ENCODE data around the gene EIF5A. TPM values are rescaled to one million over a fixed set of nuclear protein-coding genes. Genes with fewer than 3 reads are reported as not detected.

The EIF5A gene
- total and polyA plus RNA-seq, 2 of the 8 experiments (the other 6 are each of a cell fraction or from before 2014, with no cell fraction given): 717 to 1,172 TPM

DNA sequence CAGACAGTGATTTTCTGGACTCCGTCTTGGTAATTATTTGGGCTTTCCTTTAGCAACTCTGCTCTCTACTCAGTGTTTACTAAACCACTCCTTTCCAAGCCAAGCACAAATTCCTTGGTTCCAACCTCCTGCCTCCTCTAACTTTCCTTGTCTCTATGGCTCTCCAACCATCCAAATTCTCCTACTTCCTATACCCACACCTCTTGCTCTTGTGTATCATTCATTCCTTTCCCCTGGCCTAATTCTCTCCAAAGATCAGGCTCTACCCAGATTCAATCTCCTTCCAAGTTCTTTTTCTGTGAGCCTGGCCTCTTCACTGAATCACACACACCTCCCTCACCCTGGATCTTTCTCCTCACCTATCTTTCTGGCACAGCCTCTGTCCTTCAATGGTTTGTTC, 20.6 kb downstream of the EIF5A start:
- H3K23ac ChIP-seq (ENCODE audit: insufficient read length): no peak overlapping the region
- no peak overlapping the region for H2AK5ac ChIP-seq (ENCODE audit: low read depth, low read length)
- no peak overlapping the region for H2BK5ac ChIP-seq (ENCODE audit: low read depth, low read length)
- CTCF ChIA-PET (ENCODE audit: partially characterized antibody): interaction anchor here (1.2 to 9.3 kb wide), 6 partner anchors 7 to 57 kb away, joined by 3 to 167 read pairs (median 7); no protein-coding TSS in a partner anchor
- no peak overlapping the region for H2BK20ac ChIP-seq (ENCODE audit: low read length)
- H3K14ac ChIP-seq (ENCODE audit: insufficient read length): no peak overlapping the region
- peaks cover 2% of the 10 kb centered on the region; the same call in 1 of the 2 replicates for H3K79me1 ChIP-seq (ENCODE audit: low read depth, low read length)
- peak overlapping the region; percentile 96 to 98; a peak in 2 of 4 replicates for H3K4me2 ChIP-seq (ENCODE audit: insufficient read depth in 1 of 2, low read depth in 2 of 2, low read length in 2 of 2)
- H2BK12ac ChIP-seq (ENCODE audit: low read depth, low read length): no peak overlapping the region
- peak overlapping the region in 3 of 4 experiments; percentile 9 to 75 (median 69); a peak in 5 of 8 replicates for H3K4me3 ChIP-seq (ENCODE audit: extremely low read depth in 1 of 4, insufficient read depth in 2 of 4, low read depth in 3 of 4, low read length in 4 of 4)
- H4K20me1 ChIP-seq (replicated peaks in 1 of 2; ENCODE audit: control insufficient read depth in 1 of 2, insufficient read depth in 2 of 2, low read length in 2 of 2): peaks cover 2 to 6% of the 10 kb centered on the region in 2 experiments
- no peak overlapping the region for H2BK15ac ChIP-seq (ENCODE audit: low read length)
- H3K4me1 ChIP-seq (replicated peaks in 1 of 4; ENCODE audit: control insufficient read depth in 3 of 4, insufficient read depth in 4 of 4, low read length in 3 of 4): peaks cover 0 to 19% (median 8%) of the 10 kb centered on the region in 4 experiments; a peak in 6 of 7 replicates
- H3K36me3 ChIP-seq (ENCODE audit: control insufficient read depth in 2 of 4, insufficient read depth in 4 of 4, low read length in 3 of 4): peaks cover 8 to 16% (median 14%) of the 10 kb centered on the region in 4 experiments
- no peak overlapping the region for H4K5ac ChIP-seq (ENCODE audit: insufficient read length, low read depth, low read length)
- 100% methylated on average over 1 of the region's 1 CpG; no CpG with 5 or more reads in 1 of the 2 experiments for WGBS, 2 experiments (ENCODE audit: extremely low coverage in 1 of 2, insufficient coverage in 1 of 2, insufficient read length in 1 of 2, insufficient replicate concordance in 2 of 2, low coverage in 1 of 2, low lambda C conversion rate in 2 of 2, missing lambda C conversion rate in 1 of 2)
- FAIRE-seq (no peak), DNase-seq (ENCODE audit: low read depth in 1 of 2, low spot score in 2 of 2) (no peak)
- no peak overlapping the region for H2BK120ac ChIP-seq (replicated peaks; ENCODE audit: low read depth, low read length)
- POLR2A ChIA-PET (ENCODE audit: partially characterized antibody): interaction anchor here (1.0 to 13.4 kb wide), 4 partner anchors 7 to 248 kb away, joined by 4 to 223 read pairs (median 22); partner anchors contain the start of genes ACAP1 and GPS2
- no peak overlapping the region for H3K18ac ChIP-seq (ENCODE audit: extremely low read depth, low read length)
- no peak overlapping the region for H3K56ac ChIP-seq (replicated peaks; ENCODE audit: insufficient read length, low read depth, low read length)
- TF ChIP-seq FOSL1 (IDR thresholded peaks at IDR 0.05; ENCODE audit: insufficient read depth, low read depth, low read length) (no peak), SAP30 (IDR thresholded peaks at IDR 0.05; ENCODE audit: insufficient read depth, insufficient replicate concordance, low read length) (no peak), SIN3A (conservative IDR thresholded peaks at IDR 0.05 in 1 of 2, IDR thresholded peaks at IDR 0.05 in 1 of 2; ENCODE audit: low read depth in 1 of 2, low read length in 2 of 2) (no peak), BCL11A (IDR thresholded peaks at IDR 0.05; ENCODE audit: low read depth in 2 of 2, low read length in 2 of 2) (no peak), JUND (IDR thresholded peaks at IDR 0.05; ENCODE audit: low read length) (no peak)
- no peaks in the 10 kb centered on the region; a peak in 1 of 7 replicates for H3K27me3 ChIP-seq (replicated peaks in 1 of 4; ENCODE audit: control insufficient read depth in 3 of 4, extremely low read depth in 1 of 4, insufficient read depth in 3 of 4, low read length in 3 of 4)
- peaks cover 0 to 14% of the 10 kb centered on the region in 2 experiments; a peak in 2 of 4 replicates for H3K79me2 ChIP-seq (ENCODE audit: control insufficient read depth in 1 of 2, insufficient read depth in 2 of 2, low read length in 2 of 2)
- no peak overlapping the region for H4K91ac ChIP-seq (replicated peaks; ENCODE audit: insufficient read length, low read length)
- no peak overlapping the region for H3K4ac ChIP-seq (replicated peaks; ENCODE audit: insufficient read length, low read depth, low read length)
- H3K23me2 ChIP-seq (ENCODE audit: low read depth, low read length): peaks cover 8% of the 10 kb centered on the region
- H3K27ac ChIP-seq (ENCODE audit: low read depth, low read length): no peak overlapping the region
- H3K9ac ChIP-seq (replicated peaks in 1 of 4; ENCODE audit: extremely low read depth in 1 of 4, low read depth in 3 of 4, low read length in 3 of 4): no peak overlapping the region; a peak in 1 of 7 replicates
- no peak overlapping the region for H2AFZ ChIP-seq (ENCODE audit: low read length)
- no peaks in the 10 kb centered on the region for H3K9me3 ChIP-seq (ENCODE audit: insufficient read depth in 2 of 2, low read depth in 1 of 2, low read length in 1 of 2)
- H4K8ac ChIP-seq (ENCODE audit: extremely low read depth, insufficient read depth, low read length): no peak overlapping the region

Data from H1 (cell line).